ENCODE measurements around the gene KRTAP5-4. TPM values are rescaled to one million over a fixed set of nuclear protein-coding genes. Genes with fewer than 3 reads are reported as not detected.

The KRTAP5-4 gene
- total RNA-seq, 1 donor from 2014 or later, result not detected

DNA sequence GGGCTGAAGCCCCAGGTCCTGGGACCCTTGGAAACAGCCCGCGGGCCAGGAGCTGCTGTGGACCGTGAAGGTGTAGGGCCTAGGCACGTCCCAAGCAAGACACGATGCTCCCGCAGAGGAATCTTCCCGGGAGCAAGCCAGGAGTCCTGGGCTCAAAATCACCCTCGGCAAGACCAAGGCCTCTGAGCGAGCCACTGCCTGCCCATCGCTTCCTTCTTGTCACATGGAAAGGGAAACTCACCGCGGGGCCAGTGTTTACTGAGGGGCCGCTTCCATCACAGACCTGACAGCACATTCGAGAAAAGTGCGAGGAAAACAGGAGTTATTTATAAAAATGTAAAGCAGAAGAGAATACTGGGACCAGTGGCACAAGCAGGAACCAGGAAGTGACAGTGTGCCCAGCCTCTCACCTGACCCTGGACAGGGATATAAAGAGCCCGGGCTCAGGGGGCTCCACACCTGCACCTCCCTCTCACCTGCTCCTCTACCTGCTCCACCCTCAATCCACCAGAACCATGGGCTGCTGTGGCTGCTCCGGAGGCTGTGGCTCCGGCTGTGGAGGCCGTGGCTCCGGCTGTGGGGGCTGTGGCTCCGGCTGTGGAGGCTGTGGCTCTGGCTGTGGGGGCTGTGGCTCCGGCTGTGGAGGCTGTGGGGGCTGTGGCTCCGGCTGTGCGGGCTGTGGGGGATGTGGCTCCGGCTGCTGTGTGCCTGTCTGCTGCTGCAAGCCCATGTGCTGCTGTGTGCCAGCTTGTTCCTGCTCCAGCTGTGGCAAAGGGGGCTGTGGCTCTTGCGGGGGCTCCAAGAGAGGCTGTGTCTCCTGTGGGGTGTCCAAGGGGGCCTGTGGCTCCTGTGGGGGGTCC, 7.6 kb upstream of the KRTAP5-4 start, which contains the start of gene KRTAP5-5:
TSS of gene KRTAP5-5 (plus strand) at position 450 of the 860 bp plus-strand sequence. CDS start at position 516, 66 bp downstream.
- Histone ChIP-seq H3K36me3 (no peaks in the 10 kb centered on the region), H3K27me3 (ENCODE audit: low read depth) (peaks cover 72% of the 10 kb centered on the region), H3K27ac (replicated peaks) (no peak within 1 kb of the TSS), H3K4me1 (peaks cover 17% of the 10 kb centered on the region), H3K4me3 (no peak within 1 kb of the TSS), H3K9me3 (replicated peaks) (no peaks in the 10 kb centered on the region)
- DNase-seq, result no peak
- TF ChIP-seq, protein P1, sequence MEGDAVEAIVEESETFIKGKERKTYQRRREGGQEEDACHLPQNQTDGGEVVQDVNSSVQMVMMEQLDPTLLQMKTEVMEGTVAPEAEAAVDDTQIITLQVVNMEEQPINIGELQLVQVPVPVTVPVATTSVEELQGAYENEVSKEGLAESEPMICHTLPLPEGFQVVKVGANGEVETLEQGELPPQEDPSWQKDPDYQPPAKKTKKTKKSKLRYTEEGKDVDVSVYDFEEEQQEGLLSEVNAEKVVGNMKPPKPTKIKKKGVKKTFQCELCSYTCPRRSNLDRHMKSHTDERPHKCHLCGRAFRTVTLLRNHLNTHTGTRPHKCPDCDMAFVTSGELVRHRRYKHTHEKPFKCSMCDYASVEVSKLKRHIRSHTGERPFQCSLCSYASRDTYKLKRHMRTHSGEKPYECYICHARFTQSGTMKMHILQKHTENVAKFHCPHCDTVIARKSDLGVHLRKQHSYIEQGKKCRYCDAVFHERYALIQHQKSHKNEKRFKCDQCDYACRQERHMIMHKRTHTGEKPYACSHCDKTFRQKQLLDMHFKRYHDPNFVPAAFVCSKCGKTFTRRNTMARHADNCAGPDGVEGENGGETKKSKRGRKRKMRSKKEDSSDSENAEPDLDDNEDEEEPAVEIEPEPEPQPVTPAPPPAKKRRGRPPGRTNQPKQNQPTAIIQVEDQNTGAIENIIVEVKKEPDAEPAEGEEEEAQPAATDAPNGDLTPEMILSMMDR (IDR thresholded peaks at IDR 0.05; ENCODE audit: borderline replicate concordance), result no peak
- intact Hi-C loops (cut with micrococcal nuclease), result no loop called here

DNA sequence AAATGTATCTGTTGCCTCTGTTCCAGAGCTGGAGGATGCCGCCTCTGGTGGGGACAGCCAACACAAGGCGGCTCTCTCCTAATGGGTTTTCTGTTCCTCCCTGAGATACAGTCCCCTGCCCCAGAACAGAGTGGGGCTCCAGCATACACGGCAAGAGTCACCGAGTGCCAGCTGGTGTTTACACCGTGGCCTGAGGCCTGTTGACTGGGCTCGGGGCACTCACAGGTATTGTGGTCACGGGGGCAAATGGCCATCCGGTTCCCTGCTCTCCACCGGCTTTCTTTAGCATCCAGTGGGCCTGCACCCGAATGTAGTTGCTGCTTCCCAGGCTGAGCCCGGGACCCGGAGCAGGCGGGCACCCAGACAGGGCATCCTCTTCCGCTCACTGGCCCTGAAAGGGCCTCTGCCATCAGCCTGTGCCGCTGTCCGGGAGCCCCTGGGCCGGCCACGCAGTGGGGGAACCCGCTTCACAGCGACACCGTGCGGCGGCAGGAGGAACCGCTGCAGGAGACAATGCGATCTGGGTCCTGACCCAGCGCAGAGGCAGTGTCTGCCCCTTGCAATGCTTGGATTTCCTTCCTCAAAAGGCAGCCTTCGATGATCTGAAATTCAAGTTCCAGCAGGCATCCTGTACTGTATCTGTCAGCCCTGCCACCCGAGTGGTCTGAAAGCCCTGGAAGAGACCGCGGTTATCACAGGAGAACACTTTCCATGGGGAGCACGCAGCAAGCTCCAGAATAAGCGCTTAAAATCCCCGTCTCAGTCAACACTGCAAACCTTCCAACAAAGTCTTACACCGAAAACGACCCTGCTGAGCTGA, 6.8 kb upstream of the KRTAP5-4 start:
- DNase-seq, result no peak
- Histone ChIP-seq H3K9me3 (replicated peaks) (no peaks in the 10 kb centered on the region), H3K36me3 (no peaks in the 10 kb centered on the region), H3K4me1 (peaks cover 17% of the 10 kb centered on the region), H3K27ac (replicated peaks) (no peak overlapping the region), H3K4me3 (no peak overlapping the region), H3K27me3 (ENCODE audit: low read depth) (peaks cover 64% of the 10 kb centered on the region)
- TF ChIP-seq, protein P1 (IDR thresholded peaks at IDR 0.05; ENCODE audit: borderline replicate concordance), result peak; percentile 94
- intact Hi-C loops (cut with micrococcal nuclease), result no loop called here

DNA sequence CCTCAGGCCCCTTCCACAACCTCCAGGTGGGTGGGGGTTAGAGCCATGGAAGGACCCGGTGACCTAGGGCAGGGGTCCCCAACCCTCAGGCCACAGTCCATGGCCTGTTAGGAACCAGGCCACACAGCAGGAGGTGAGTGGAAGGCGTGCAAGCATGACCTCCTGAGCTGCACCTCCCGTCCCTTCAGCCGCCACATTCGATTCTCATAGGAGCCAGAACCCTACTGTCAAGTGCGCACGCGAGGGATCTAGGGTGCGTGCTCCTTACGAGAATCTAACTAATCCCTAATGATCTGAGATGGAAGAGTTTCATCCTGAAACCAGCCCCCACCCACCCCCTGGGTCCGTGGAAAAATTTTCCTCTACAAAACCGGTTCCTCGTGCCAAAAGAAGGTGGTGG, 3.6 kb upstream of the KRTAP5-4 start:
- Histone ChIP-seq H3K4me3 (no peak overlapping the region), H3K4me1 (peaks cover 10% of the 10 kb centered on the region), H3K36me3 (no peaks in the 10 kb centered on the region), H3K27ac (replicated peaks) (no peak overlapping the region), H3K27me3 (ENCODE audit: low read depth) (peaks cover 44% of the 10 kb centered on the region), H3K9me3 (replicated peaks) (no peaks in the 10 kb centered on the region)
- DNase-seq, result no peak
- intact Hi-C loops (cut with micrococcal nuclease), result no loop called here
- TF ChIP-seq, protein P1 (IDR thresholded peaks at IDR 0.05; ENCODE audit: borderline replicate concordance), result no peak

DNA sequence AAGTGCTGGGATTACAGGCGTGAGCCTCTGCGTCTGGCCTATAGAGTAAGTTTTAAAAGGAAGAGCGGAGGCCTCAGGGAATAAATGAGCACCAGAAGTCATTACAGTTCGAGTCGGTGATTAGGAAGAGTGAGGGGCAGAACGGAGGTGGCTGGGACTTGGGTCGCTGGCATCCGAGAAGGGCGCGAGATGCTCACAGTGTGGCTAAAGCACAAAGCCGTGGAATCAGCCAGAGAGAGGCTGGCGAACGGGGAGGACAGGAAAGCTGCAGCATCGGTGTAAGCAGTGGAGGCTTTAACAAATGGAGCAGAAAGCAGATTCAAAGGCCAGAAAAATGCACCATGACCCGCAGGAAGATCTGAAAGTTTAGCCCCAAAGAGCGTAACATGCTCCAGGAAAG, 2.7 kb upstream of the KRTAP5-4 start:
- intact Hi-C loops (cut with micrococcal nuclease), result no loop called here
- no peak overlapping the region for H3K27ac ChIP-seq (replicated peaks)
- no peaks in the 10 kb centered on the region for H3K9me3 ChIP-seq (replicated peaks)
- peaks cover 50% of the 10 kb centered on the region for H3K27me3 ChIP-seq (ENCODE audit: low read depth)
- H3K4me3 ChIP-seq, result no peak overlapping the region
- DNase-seq, result no peak
- H3K36me3 ChIP-seq, result no peaks in the 10 kb centered on the region
- TF ChIP-seq, protein P1 (IDR thresholded peaks at IDR 0.05; ENCODE audit: borderline replicate concordance), result no peak
- H3K4me1 ChIP-seq, result peaks cover 10% of the 10 kb centered on the region

DNA sequence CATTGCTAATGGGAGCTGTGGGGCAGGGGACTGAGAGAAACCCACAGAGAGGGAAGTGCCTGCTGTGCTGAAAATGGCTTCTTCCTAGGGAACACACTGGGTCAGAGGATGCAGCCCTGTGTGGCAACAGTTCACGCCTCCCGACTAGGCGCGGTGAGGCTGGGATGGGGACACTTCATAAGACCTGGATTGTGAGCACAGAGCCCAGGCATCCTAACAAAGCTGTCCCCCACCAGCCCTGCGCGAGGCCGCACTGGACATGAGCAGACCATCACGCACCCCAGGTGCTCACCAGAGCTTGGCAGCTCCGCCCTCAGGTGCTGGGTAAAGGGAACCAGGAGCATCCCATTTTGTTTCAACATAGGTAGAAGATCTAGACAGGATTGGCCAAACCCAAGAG, 1.8 kb upstream of the KRTAP5-4 start:
- no peak overlapping the region for H3K4me3 ChIP-seq
- no peaks in the 10 kb centered on the region for H3K36me3 ChIP-seq
- H3K27me3 ChIP-seq (ENCODE audit: low read depth), result peaks cover 51% of the 10 kb centered on the region
- no peaks in the 10 kb centered on the region for H3K9me3 ChIP-seq (replicated peaks)
- peaks cover 4% of the 10 kb centered on the region for H3K4me1 ChIP-seq
- H3K27ac ChIP-seq (replicated peaks), result no peak overlapping the region
- TF ChIP-seq, protein P1 (IDR thresholded peaks at IDR 0.05; ENCODE audit: borderline replicate concordance), result no peak
- DNase-seq, result no peak
- intact Hi-C loops (cut with micrococcal nuclease), result no loop called here
